Measurements from ENCODE around the gene TMEM182. TPM values are rescaled to one million over a fixed set of nuclear protein-coding genes. Genes with fewer than 3 reads are reported as not detected.

The TMEM182 gene
- total RNA-seq, 1 donor from 2014 or later: 6.4 TPM

DNA sequence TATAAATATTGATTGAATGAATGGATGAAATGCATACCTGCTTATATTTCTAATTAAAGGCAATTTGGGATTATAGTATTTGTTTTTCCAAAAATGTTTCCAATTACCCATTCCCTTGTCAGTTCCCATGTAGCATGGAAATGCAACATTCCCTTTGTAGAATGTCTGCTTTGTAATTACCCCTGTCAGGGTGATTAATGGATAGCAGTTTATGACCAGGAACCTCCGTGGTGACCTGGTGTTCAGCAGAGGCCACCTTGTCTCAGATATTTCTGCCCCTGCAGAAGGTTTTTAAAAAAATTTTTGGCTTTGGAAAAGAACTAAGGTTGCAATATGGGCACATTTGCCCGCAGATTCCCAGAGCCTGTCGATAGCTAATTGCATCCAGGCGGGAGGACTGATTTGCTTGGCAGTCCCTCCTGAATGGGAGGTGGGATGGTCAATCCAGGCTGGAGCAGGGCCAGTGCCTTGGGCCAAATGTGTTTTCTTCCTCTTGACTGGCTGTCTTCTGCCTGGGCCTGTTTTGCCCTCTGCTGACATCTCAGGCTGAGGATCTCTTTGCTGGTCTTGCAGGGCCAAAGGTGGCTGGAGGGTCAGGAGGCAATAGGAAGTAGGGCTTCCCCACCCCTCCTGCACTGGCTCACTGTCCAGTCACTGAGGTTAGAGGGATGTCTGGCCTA, 82.1 kb downstream of the TMEM182 start:
- H3K9me3 Mint-ChIP-seq (ENCODE audit: low read depth): no peaks in the 10 kb centered on the region
- H3K4me1 Mint-ChIP-seq (ENCODE audit: low read depth): peaks cover 5% of the 10 kb centered on the region
- TF ChIP-seq, protein P1, sequence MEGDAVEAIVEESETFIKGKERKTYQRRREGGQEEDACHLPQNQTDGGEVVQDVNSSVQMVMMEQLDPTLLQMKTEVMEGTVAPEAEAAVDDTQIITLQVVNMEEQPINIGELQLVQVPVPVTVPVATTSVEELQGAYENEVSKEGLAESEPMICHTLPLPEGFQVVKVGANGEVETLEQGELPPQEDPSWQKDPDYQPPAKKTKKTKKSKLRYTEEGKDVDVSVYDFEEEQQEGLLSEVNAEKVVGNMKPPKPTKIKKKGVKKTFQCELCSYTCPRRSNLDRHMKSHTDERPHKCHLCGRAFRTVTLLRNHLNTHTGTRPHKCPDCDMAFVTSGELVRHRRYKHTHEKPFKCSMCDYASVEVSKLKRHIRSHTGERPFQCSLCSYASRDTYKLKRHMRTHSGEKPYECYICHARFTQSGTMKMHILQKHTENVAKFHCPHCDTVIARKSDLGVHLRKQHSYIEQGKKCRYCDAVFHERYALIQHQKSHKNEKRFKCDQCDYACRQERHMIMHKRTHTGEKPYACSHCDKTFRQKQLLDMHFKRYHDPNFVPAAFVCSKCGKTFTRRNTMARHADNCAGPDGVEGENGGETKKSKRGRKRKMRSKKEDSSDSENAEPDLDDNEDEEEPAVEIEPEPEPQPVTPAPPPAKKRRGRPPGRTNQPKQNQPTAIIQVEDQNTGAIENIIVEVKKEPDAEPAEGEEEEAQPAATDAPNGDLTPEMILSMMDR (IDR thresholded peaks at IDR 0.05; ENCODE audit: unreplicated experiment): no peak
- H3K36me3 Mint-ChIP-seq (ENCODE audit: insufficient read depth): no peaks in the 10 kb centered on the region
- H3K27me3 Mint-ChIP-seq: no peaks in the 10 kb centered on the region
- no peak overlapping the region for H3K27ac Mint-ChIP-seq
- no peak for DNase-seq (ENCODE audit: low spot score, unreplicated experiment)
- no peak overlapping the region for H3K4me3 Mint-ChIP-seq (ENCODE audit: low read depth)

DNA sequence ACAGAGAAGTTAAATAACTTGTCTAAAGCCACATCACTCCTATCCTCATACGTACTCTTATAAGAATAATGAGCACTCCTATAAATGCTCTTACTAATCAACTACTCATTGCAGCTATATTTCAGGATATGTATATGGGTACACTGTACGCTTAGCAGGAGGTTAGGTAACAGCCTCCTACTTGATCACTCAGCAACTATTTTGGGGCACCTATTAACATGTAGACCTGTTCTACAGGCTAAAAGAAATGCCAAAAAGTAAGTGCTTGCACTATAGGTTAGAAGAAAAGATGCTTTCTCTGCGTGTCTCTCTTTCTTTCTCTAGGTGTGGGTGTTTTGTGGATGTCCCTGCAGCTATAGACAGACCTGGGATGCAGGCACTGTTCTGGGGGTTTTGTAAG, 83.1 kb downstream of the TMEM182 start:
- H3K27ac Mint-ChIP-seq: no peak overlapping the region
- no peak for DNase-seq (ENCODE audit: low spot score, unreplicated experiment)
- no peaks in the 10 kb centered on the region for H3K27me3 Mint-ChIP-seq
- no peak overlapping the region for H3K4me3 Mint-ChIP-seq (ENCODE audit: low read depth)
- TF ChIP-seq, protein P1 (IDR thresholded peaks at IDR 0.05; ENCODE audit: unreplicated experiment): no peak
- H3K4me1 Mint-ChIP-seq (ENCODE audit: low read depth): peaks cover 4% of the 10 kb centered on the region
- H3K9me3 Mint-ChIP-seq (ENCODE audit: low read depth): no peaks in the 10 kb centered on the region
- no peaks in the 10 kb centered on the region for H3K36me3 Mint-ChIP-seq (ENCODE audit: insufficient read depth)

DNA sequence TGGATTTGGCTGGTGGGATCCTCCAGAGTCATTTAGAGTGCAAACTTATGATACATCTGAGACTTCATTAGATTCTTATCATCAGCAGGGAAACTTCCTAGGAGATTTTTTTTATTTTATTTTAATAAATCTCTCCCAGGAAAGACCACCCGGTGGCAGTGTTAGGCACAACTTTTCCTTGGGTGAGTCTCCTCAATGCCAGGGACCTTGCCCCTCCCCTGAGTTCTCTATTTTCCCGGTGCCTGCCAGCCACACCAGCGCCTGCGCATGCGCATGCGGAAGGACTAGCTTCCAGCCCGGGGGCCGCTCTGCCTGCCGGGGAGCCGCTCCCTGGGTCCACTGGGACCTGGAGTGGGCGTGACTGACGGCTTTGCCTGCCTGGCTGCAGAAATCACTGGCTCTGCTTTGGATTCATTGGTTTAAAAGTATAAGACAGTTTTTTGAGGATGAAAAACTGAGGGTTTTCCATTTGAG, 86.6 kb downstream of the TMEM182 start:
- H3K27me3 Mint-ChIP-seq: no peaks in the 10 kb centered on the region
- H3K4me1 Mint-ChIP-seq (ENCODE audit: low read depth): peaks cover 4% of the 10 kb centered on the region
- DNase-seq (ENCODE audit: low spot score, unreplicated experiment): peak; percentile 68
- H3K4me3 Mint-ChIP-seq (ENCODE audit: low read depth): peak overlapping the region; percentile 61
- peaks cover 3% of the 10 kb centered on the region for H3K9me3 Mint-ChIP-seq (ENCODE audit: low read depth)
- H3K36me3 Mint-ChIP-seq (ENCODE audit: insufficient read depth): peaks cover 4% of the 10 kb centered on the region
- H3K27ac Mint-ChIP-seq: no peak overlapping the region
- TF ChIP-seq, protein P1 (IDR thresholded peaks at IDR 0.05; ENCODE audit: unreplicated experiment): peak; percentile 45

DNA sequence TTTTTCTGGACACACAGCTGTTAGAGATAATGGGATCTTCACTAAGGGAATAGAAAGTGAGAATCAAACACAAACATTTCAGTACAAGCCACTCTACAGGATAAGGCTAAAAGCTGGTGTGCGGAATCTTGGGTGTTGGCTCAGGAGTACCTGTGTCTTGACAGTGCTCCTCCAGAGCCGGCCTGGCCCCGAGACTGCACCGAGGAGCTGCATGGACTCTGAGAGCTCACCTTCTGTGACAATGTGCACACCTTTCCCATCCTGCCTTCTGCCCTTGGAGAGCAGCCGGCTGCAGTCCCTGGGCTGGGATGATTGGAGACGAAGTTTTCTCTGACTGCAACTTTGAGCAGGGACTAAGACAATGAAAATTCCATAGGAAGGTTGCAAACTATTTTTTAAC, 89.1 kb downstream of the TMEM182 start:
- Mint-ChIP-seq H3K4me3 (ENCODE audit: low read depth) (no peak overlapping the region), H3K27me3 (no peaks in the 10 kb centered on the region), H3K9me3 (ENCODE audit: low read depth) (peaks cover 16% of the 10 kb centered on the region), H3K27ac (no peak overlapping the region), H3K4me1 (ENCODE audit: low read depth) (peaks cover 3% of the 10 kb centered on the region), H3K36me3 (ENCODE audit: insufficient read depth) (peaks cover 4% of the 10 kb centered on the region)
- no peak for DNase-seq (ENCODE audit: low spot score, unreplicated experiment)
- TF ChIP-seq, protein P1 (IDR thresholded peaks at IDR 0.05; ENCODE audit: unreplicated experiment): no peak

DNA sequence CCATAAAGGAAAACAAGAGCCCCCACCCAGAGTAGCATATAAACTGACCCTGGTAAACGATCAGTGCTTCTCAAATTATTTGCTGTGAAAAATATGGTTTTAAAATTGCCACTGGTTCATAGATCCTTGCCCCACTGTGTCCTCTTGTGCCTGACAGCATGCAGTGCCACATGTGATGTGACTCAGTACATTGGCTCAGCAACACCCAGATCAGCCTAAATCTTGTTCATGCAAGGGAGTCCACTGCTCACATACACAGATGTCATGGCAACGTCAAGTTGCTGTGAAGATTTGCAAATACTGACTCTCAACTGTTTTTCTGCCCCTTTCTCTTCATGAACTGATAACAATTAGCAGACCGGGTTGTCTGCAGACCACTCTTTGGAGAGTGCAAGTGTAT, 91.0 kb downstream of the TMEM182 start:
- DNase-seq (ENCODE audit: low spot score, unreplicated experiment): no peak
- Mint-ChIP-seq H3K27me3 (no peaks in the 10 kb centered on the region), H3K4me1 (ENCODE audit: low read depth) (peaks cover 3% of the 10 kb centered on the region), H3K4me3 (ENCODE audit: low read depth) (no peak overlapping the region), H3K27ac (no peak overlapping the region), H3K36me3 (ENCODE audit: insufficient read depth) (peaks cover 4% of the 10 kb centered on the region), H3K9me3 (ENCODE audit: low read depth) (peaks cover 16% of the 10 kb centered on the region)
- TF ChIP-seq, protein P1 (IDR thresholded peaks at IDR 0.05; ENCODE audit: unreplicated experiment): no peak

Other genes with a start within 250 kb of the TMEM182 start
- gene SLC9A2, start 142.5 kb upstream of the TMEM182 start, total RNA-seq: 1.6 TPM in 2 replicates